Measurements from ENCODE around the gene IL4R. TPM values are rescaled to one million over a fixed set of nuclear protein-coding genes. Genes with fewer than 3 reads are reported as not detected.

The IL4R gene
- total RNA-seq, 1 donor from 2014 or later: 64.1 TPM

GRCh38 chr16:27355610-27356009 lies 41.8 kb downstream of the IL4R start:
- intact Hi-C loops (cut with DNase I): no loop called here
- no peak overlapping the region for H3K4me3 ChIP-seq
- TF ChIP-seq POLR2A (IDR thresholded peaks at IDR 0.05) (no peak), POLR2AphosphoS5 (IDR thresholded peaks at IDR 0.05; ENCODE audit: insufficient read depth in 1 of 2, low read depth in 1 of 2) (no peak), CTCF (IDR thresholded peaks at IDR 0.05) (peak in 1 of 3 experiments; percentile 13)
- H3K27ac ChIP-seq: no peak overlapping the region
- H3K4me1 ChIP-seq: no peaks in the 10 kb centered on the region
- peaks cover 0 to 71% of the 10 kb centered on the region in 2 donors for H3K36me3 ChIP-seq
- no peaks in the 10 kb centered on the region for H3K9me3 ChIP-seq
- no peaks in the 10 kb centered on the region for H3K27me3 ChIP-seq
- no peak for DNase-seq (ENCODE audit: extremely low spot score in 2 of 2)

DNA sequence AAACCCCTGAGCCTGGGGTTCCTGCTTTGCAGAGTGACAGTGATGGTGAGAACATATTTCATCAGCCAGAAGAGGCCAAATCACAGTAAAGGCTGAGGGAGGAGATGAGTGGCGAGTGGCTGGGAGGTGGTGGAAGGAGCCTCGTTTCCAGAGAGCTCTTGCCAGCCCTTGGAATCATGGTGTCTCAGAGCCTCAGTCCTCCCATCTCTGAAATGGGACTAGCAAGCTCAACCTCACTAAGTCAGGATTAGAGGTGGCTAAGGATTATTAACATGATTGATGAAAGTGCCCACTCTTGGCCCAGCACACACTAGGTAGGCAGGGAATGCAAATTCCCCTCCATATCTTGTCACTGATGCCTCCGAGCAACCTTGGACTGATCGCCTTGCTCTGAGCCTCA lies 43.0 kb downstream of the IL4R start:
- TF ChIP-seq CTCF (IDR thresholded peaks at IDR 0.05) (no peak), POLR2A (IDR thresholded peaks at IDR 0.05) (no peak), POLR2AphosphoS5 (IDR thresholded peaks at IDR 0.05; ENCODE audit: insufficient read depth in 1 of 2, low read depth in 1 of 2) (no peak)
- H3K9me3 ChIP-seq: no peaks in the 10 kb centered on the region
- peaks cover 0 to 63% of the 10 kb centered on the region in 2 donors for H3K36me3 ChIP-seq
- no peaks in the 10 kb centered on the region for H3K27me3 ChIP-seq
- DNase-seq (ENCODE audit: extremely low spot score in 2 of 2): no peak
- no peak overlapping the region for H3K4me3 ChIP-seq
- intact Hi-C loops (cut with DNase I): no loop called here
- H3K27ac ChIP-seq: no peak overlapping the region
- H3K4me1 ChIP-seq: no peaks in the 10 kb centered on the region

DNA sequence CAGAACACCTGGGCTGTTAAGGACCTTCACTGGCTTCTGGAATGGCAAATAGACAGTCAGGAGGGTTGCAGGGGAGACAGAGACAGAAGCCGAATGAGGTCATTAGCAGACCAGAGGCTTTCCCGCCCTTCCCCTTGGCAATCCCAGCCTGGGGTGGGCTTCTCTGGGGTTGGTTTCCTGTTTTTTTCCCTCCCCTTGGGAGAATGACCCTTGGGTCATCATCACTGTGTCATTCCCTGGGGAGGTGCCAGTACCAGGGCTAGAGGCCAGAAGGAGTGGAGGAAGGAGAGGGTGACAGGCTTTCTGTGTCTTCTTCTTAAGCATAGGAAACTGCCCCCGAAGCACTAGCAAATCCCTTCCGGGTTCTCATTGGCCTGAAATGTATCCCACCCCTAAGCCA lies 45.3 kb downstream of the IL4R start:
- H3K36me3 ChIP-seq: peaks cover 0 to 53% of the 10 kb centered on the region in 2 donors
- no peak overlapping the region for H3K27ac ChIP-seq
- TF ChIP-seq POLR2A (IDR thresholded peaks at IDR 0.05) (no peak), POLR2AphosphoS5 (IDR thresholded peaks at IDR 0.05; ENCODE audit: insufficient read depth in 1 of 2, low read depth in 1 of 2) (no peak), CTCF (IDR thresholded peaks at IDR 0.05) (no peak)

DNA sequence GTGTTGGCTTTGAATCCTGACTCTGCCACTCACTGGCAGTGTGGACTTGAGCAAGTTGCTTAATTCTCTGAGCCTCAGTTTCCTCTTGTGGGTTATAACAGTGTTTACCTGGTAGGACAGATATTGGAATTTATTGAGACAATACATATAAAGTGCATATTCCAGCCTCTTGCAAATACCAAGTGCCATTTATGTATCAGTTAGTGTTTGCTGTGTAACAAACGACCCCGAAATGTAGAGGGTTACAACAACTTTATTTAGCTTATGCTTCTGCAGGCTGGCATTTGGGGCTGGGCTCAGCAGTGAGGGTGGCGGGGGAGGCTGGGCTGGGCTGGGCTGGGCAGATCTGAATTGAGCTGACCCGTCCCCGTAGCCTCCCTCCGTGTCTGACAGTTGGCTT lies 45.8 kb downstream of the IL4R start:
- TF ChIP-seq CTCF (IDR thresholded peaks at IDR 0.05) (no peak), POLR2A (IDR thresholded peaks at IDR 0.05) (no peak), POLR2AphosphoS5 (IDR thresholded peaks at IDR 0.05; ENCODE audit: insufficient read depth in 1 of 2, low read depth in 1 of 2) (no peak)
- Histone ChIP-seq H3K9me3 (no peaks in the 10 kb centered on the region), H3K36me3 (peaks cover 0 to 47% of the 10 kb centered on the region in 2 donors), H3K27me3 (no peaks in the 10 kb centered on the region), H3K27ac (no peak overlapping the region), H3K4me3 (no peak overlapping the region), H3K4me1 (peaks cover 6% of the 10 kb centered on the region)
- DNase-seq (ENCODE audit: extremely low spot score in 2 of 2): no peak
- intact Hi-C loops (cut with DNase I): no loop called here

More for the DNA sequence above, 45.3 kb downstream of the IL4R start:
- Histone ChIP-seq H3K4me1 (peaks cover 6% of the 10 kb centered on the region), H3K4me3 (no peak overlapping the region), H3K27me3 (no peaks in the 10 kb centered on the region), H3K9me3 (no peaks in the 10 kb centered on the region)
- DNase-seq (ENCODE audit: extremely low spot score in 2 of 2): no peak
- intact Hi-C loops (cut with DNase I): no loop called here

DNA sequence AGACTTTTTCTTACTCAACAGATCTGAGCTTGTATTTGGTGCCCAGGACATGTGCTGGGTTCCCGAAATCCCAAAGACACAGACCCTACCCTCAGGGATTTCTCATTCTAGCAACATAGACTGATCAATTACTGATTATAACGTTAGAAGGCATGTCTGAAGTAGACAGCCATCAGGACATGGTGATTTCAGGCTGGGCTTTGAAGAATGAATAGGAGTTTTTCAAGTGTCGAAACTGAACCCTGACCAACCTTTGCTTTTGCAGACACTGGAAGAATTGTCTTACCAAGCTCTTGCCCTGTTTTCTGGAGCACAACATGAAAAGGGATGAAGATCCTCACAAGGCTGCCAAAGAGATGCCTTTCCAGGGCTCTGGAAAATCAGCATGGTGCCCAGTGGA lies 48.2 kb downstream of the IL4R start:
- no peaks in the 10 kb centered on the region for H3K9me3 ChIP-seq
- intact Hi-C loops (cut with DNase I): no loop called here
- peaks cover 0 to 29% of the 10 kb centered on the region in 2 donors for H3K36me3 ChIP-seq
- no peaks in the 10 kb centered on the region for H3K27me3 ChIP-seq
- no peak overlapping the region for H3K27ac ChIP-seq
- no peak overlapping the region for H3K4me3 ChIP-seq
- peaks cover 7% of the 10 kb centered on the region for H3K4me1 ChIP-seq
- no peak for TF ChIP-seq CTCF (IDR thresholded peaks at IDR 0.05)
- DNase-seq (ENCODE audit: extremely low spot score in 2 of 2): no peak
